SK-N-DZ (cell line): ENCODE measurements around the gene CHST3.
A peak's percentile ranks its signal among the peaks of the same experiment; 100 is the strongest.

Experiments used
- DNase-seq: peaks from one replicate; pipeline ENCODE4 v3.0.0-alpha.2; 2015; ENCODE audit warnings: low spot score

CHST3 gene

DNA sequence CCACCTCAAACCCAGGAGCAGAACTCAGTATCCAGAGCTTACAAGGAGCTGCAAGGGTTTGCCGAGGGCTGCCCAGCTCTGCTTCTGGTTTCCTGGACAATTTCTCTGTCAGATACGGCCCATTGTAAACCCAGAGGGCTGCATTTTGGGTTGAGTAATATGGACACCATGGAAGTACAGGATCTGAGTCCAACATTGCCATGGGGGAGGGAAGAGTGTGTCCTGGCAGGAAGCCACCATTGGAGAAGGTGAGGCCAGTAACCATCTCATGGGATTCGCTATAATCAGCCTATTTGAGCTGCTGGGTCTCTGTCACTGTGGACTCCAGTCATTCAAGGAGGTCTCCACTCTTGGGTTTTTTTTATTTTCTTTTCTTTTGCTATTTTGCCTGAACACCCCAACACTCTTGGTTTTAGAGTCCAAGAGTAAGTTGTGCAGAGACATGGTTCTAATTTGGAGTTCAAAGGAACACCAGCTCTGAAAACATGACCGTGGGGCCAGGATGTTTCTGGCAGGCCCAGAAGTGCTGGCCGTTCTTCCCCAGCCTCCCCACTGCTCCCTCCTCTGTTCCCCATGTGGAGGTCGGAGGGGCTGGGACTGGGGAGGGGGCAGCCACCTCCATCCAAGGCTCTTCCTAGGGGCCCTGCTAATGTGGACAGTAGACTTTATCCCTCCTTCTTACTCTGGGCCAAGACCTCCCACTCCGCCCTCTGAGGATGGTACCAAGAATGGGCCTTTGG is 46.2 kb downstream of the CHST3 start:
- DNase-seq: no peak

DNA sequence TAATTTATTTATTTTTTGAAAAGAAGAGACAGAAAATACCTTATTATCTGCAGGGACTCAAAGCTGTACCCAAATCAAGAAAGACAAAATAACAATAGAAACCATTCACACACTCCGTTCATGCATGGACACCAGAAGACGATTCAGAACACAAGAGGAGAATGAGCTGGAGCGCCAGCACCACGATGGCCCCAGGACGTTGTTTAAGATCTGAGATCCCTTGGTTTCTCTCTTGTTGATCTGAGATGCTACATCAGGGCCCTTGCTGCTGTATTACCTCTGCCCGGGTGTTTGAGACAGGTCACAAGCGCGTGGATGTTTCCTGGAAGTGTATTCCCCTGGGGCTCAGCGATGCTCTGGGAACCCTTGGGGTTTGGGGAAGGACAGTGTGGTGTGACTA is 46.8 kb downstream of the CHST3 start:
- DNase-seq: no peak

DNA sequence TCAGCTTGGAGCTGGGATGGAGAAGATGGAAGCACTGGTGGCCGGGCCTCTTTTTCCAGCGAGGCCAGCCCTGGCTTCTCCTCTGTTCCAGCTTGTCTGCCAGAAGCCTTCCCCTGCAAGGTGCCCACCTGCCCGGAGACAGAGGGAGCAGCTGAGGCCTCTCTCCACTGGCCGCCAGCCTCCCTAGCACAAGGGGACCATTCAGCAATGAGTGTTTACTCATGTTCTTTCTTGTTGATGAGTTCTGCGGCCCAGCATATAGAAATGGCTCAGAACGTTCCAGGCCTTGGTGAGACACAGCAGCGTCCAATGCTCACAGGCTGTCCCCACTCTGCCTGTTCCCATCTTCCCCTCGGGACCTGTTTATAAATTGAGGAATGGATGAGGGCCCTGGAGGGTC is 47.3 kb downstream of the CHST3 start:
- DNase-seq: no peak

DNA sequence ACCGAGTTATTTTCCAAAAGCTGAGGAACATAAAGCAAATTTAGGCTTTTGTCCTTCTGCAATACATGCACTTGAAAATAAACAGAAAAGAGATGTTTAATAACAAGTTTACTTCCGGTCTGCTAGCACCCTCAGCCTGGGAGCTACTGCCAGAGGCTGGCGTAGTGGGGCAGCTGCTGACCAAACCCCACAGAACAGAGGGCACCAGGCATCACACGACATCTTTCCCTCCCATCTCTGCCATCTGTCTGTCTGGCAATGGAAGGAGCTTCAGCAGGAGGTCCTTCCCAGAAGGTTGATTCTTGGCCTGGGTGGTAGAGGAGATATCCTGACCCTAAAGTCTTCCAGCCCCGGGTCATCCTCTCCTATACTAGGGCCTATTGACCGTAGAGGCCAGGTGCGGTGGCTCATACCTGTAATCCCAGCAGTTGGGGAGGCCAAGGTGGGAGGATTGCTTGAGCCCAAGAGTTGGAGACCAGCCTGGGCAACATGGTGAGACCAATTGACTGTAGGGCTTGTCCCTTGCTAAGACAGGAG is 47.8 kb downstream of the CHST3 start:
- no peak for DNase-seq

DNA sequence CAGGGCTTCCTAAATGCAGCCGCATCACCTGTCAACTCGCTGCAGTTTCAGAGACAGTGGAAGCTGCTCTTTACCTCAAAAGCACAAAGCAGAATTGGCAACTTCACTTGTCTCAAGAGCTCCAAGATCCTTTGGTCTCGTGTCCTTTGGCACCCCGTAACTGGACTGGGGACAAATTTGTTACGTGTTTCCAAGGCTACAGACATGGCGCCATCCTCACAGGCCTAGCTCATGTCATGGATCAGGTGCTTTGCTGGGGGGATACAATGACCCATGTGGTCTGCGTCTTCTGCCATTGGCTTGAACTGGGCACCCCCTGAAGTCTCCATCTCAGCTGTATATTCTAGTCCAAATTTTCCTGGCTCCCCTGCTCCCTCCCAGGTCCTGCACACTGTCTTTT is 48.6 kb downstream of the CHST3 start:
- no peak for DNase-seq

DNA sequence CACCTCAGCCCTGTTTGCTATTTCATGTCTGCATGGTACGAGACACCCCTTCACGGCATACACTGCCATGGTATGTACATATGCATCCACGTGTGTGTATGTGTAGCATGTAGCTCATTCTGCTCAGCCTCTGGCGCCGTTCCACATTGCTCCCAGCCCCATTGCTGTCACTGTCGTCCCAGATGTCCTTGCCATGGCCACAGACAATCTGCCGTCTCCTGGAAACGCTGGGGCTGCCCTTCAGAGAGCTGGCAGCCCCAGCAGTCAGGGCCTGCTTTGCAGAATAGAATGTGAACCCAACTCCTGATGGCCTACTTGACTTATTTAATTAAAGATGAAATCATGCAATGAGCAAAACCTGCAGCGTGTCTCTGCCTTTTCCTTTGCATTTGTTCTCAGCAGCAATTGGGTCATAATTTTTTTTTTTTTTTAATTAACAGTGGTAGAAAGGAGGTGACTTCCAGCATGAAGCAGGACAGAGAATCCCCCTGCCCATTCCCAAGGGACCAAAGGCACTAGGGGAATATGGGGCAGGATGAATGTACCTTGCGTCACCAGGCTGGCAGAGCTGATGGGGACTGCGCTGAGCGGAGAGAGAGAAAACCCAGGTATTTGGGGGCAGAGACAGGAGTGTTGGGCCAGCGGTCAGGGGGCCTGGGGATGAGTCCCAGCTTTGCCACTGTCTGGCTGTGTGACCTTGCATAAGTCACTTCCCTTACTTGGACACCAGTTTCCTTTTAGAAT is 49.2 kb downstream of the CHST3 start:
- DNase-seq: peak; percentile 24

DNA sequence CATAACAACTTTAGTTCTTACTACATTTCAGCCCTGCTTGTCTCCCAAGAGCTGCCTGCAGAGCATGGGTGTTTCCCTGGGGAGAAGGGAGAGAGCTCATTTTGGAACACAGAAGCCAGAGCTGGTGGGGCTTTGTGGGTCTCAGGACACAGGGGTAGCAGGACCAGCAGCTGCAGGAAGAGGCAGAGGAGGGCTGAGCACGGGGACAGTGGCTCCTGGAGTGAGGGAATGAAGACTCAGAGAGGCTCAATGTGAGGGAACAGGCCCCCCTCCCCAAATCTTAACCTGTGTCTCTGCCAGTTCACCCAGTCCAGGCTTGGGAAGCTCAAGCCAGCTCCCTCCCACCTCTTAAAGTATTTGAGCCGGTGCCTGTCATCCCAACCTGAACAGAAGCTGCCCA is 50.0 kb downstream of the CHST3 start:
- no peak for DNase-seq

DNA sequence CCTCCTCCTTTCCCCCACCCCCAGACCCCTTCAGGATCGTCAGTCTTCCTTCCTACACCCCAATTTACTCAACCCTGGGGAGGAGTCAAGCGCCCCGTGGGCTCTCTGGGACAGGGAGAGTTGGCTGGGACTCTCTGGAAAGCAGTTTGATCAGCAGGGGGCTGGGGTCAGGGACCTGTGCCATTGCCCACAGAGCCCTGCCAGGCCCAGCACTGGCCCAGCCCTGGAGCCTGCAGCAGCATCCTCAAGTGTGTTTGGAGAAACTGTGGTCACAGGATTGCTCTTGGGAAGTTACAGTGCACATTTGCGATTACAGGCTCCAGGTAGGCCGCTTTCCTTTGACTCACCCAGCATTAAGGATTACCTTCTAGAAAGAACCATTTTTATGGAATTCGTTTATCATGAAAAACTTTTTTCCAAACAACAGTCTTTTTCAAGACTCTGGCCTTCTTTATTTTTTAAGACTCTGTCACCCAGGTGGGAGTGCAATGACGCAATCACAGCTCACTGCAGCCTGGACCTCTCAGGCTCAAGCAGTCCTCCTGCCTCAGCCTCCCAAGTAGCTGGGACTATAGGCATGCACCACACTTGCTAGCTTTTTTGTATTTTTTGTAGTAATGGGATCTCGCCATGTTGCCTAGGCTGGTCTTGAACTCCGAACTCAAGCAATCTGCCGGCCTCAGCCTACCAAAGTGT is 50.7 kb downstream of the CHST3 start:
- DNase-seq: no peak

DNA sequence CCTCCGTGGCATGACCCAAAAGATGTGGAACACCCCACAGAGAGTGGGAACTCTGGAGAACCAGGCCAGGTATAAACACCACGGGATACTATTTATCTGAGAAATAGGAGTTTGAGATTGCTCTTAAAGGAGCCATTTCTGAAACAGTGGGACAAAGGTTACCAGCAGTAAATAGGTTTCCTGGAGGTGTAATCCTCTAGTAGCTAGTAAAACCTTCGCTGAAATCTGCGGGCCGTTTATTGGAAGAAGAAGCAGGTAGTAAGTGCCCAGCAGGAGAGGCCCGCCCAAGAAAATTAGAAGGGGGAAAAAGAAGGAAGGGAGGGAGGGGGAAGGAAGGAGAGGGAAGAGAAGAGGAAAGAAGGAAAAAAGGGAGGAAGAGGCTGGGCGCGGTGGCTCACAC is 51.6 kb downstream of the CHST3 start:
- no peak for DNase-seq

DNA sequence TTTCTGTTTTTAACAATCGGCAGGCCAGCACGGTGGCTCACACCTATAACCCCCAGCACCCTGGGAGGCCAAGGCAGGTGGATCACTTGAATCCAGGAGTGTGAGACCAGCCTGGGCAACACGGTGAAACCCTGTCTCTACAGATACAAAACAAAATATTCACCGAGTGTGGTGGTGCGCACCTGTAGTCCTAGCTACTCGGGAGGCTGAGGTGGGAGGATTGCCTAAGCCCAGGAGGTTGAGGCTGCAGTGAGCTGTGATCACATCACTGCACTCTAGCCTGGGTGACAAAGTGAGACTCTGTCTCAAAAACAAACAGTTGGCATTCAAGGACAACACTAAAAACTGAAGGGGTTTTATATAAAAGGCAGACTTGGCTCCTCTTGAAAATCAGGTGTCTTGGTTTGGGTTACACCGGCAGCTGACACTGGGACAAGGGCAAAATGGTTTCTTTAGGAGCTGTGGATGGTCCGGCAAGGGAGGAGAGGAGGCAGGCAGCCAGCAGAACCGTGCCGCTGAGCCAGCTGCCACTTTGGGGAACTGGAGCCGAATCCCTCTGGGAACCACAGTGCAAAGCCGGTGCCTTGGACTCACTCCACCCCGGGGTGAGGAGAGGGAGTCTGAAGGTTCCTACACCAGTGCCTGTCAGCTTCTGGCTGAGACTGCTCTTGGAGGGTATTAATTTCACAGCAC is 52.6 kb downstream of the CHST3 start:
- no peak for DNase-seq

DNA sequence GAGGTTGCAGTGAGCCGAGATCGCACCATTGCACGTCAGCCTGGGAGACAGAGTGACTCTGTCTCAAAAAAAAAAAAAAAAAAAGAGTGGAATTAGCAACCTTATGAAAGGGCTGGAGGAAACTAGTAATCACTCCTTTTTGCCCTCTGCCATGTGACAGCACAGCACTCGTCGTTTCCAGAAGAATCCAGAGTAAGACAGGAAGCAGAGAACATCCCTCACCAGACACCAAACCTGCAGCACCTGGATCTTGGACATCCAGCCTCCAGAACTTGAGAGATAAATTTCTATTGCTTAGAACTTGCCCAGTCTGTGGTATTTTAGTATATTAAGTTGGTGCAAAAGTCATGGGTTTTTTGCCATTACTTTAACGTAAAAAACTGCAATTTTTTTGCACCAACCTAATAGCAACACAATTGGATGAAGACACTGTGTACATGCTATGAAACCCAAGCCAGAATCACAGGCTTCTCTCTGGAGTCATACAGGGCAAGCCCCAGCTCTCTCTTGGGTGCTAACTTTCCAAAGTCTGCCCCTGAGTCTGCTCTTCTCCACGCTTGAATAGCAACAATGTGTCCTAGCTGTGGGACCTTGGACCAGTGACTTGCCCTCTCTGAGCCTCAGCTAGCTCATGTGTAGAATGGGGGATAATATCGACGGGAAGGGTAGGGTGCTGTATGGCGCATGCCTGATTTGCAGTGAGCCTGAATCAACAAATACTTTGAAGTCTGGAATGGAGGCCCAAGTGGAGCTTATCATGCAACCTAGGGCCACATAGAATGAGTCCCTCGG is 55.1 kb downstream of the CHST3 start:
- no peak for DNase-seq

DNA sequence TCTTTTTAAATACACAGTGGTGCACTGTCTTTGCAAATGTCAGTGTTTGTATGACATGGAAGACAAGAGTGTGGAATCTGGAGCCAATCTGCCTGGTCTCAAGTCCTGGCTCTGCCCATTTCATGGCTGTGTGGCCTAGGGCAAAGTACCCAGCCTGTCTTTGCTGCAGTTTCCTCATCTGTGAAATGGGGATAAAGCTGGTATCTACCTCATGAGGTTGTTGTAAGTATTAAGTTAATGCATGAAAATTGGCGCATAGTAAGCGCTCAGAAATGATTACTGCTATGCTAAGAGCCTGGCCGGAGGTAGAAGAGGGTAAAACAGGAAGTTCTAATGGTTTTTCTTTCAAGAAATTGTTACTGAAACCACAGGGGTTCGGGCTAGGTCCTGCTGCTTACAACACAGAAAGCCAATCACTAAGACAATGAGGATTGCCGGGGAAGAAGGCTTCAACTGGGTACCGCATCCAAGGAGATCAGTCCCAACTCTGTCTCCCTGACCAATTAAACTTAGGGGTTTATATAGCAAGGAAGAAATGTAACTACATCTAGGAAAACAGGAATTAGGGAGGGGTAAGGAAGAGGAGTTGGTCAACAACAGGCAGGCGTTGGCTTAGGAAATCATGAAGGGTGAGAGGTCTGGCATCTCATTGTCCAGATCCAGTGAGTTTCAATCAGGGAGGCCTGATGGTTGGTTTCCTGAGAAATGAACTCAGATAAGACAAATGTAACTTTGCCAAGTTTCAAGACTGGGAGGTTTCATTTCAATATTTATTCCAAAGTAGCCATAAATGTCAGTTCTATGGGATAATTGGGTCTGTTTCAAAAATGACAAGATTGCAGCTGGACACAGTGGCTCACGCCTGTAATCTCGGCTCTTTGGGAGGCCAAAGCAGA is 57.0 kb downstream of the CHST3 start:
- no peak for DNase-seq

DNA sequence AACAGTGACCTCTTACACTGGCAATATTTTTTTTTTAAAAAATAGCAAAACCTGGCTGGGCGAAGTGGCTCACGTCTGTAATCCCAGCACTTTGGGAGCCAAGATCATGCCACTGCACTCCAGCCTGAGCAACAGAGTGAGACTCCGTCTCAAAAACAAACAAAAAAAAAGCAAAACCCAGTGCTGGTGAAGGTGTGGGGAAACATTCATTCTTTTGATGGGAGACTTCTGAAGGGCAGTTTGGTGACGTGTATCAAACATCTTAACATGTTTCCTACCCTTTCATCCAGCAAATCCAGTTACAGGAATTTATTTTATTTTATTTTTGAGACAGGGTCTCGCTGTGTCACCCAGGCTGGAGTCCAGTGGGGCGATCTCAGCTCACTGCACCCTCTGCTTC is 58.0 kb downstream of the CHST3 start:
- no peak for DNase-seq

DNA sequence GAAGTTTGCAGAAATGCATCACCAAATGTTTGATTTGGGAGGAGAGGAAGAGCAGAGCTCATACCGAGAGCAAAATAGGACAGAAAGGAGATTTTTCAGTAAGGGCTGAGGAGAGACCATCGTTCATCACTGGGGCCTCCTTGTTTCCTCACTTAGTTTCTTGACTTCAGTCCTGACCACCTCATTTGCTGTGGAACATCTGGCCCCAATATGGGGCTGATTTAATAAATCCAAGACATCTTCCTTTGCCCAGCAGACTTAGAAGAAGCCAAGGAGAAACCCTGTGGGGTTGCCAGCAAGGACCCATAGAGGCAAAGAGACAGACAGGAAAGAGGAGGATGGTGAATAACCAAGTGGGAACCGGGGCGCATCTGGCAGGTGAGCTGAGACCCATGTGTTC is 60.4 kb downstream of the CHST3 start:
- DNase-seq: no peak

DNA sequence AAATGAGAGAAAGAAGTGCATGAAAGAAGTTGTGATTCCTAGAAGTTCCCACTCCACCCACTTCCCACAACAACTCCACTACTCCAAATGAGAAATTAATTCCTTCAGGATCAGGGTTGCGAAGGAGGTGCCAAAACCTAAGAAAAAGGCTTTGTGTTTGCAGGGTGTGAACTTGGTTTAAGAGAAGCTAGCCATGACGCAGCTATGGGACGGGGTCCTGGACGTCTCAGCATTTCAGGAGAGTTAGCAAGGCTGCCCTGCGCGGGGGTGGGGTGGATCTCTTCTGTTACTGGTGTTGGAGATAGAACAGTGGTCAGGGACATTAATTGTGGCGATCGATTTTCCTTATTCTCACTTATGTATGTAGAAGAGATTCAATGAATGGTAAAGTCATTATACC is 61.2 kb downstream of the CHST3 start:
- DNase-seq: no peak

DNA sequence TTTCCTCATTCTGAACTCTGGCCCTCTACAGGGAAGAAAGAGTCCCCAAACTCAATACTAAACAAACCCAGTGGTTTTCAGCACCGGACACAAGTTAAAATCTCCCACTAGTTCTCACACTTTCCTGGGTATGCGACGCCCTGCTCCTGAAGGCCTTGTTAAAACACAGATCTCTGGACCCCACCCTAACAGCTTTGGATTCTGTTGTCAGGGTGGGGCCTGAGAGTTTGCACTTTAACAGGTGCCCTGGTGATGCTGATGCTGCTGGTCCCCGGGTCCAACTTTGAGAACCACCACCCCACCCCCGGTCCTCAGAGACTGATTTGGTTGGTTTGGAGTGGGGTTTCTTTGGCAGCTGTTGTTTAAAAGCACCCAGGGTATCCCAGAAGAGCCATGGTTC is 61.6 kb downstream of the CHST3 start:
- no peak for DNase-seq

DNA sequence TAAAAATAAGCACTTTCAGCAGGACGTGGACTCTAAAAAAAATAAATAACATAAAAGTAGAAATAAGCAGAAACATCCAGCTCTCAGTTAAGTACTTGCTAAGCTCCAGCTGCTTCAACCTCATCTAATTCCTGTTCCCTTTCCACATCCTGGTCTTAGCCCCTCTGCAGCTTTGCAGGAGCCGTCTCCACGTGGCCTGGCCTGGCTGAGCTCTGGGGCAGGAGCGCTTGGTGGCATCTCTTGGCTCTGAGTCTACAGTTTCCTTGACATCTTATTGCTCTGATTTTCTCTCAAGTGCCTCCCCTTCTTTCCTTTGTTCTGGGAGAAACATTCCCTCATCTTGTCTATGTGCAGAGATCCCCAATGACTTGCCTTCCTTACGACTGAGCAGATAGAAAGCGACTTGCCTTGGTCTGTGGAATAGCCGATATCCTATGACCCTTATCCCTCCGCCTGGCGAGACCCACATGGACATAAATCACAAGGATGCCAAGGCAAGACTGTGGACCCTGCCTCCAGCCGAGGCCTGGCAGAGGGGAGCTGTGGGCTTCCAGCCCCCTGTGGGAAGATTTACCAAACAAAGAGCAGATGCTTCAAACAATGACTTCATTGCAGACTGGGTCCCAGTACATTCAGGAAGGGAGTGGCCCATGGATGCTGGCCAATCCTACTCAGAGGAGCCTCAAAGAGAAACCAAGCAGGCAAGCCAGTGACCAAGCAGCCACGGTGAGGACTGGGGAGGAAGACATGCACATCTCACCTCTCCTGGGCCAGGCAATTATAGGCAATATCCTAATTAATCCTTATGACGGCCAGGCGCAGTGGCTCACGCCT is 62.3 kb downstream of the CHST3 start:
- no peak for DNase-seq

DNA sequence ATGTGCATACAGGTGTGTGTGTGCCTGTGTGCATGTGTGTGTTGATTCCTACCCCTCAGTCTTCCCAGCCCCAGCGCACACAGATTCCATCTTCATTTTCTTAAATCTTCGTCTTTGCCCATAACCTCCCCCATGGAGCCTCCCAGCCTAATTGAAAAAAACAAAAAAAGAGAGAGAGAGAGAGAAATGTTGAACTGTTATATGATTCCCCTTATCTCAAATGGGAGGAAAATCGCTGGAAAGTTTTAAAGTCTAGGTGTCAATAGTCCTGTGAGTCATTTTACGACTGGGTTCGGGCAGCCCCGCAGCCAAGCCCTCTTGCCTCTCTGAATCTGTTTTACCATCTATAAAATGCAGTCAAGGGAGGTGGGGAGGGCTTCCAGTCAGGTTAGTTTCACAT is 63.3 kb downstream of the CHST3 start:
- DNase-seq: no peak

DNA sequence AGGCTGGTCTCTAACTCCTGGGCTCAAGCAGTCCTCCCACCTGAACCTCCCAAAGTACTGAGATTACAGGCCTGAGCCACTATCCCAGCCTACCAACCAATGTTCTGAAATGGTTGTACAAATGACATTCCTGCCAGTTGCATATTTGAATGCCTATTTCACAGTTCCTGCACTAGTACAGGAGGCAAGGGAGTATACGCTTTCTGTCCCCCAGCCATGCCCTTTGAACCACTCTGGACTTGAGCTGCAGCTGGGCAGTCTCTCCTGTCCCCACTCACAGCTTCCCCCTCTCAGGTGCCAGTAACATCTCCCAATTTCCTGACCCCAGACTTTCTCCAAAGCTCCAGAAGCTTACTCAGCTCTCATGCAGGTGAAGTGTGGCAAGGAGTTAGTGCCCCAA is 65.2 kb downstream of the CHST3 start:
- DNase-seq: no peak
